Measurements from ENCODE around the gene MAGI2.

MAGI2 gene

GRCh38 chr7:78684201-78684600 is 769.3 kb downstream of the MAGI2 start:
- no peak for DNase-seq (ENCODE audit: low spot score)
- H3K27ac Mint-ChIP-seq = no peak overlapping the region
- no peak overlapping the region for H3K4me3 Mint-ChIP-seq

GRCh38 chr7:78683566-78683965 is 769.9 kb downstream of the MAGI2 start:
- Mint-ChIP-seq H3K36me3 (ENCODE audit: low read depth) (no peaks in the 10 kb centered on the region), H3K27ac (no peak overlapping the region), H3K4me3 (no peak overlapping the region), H3K4me1 (ENCODE audit: low read depth) (no peaks in the 10 kb centered on the region), H3K27me3 (ENCODE audit: low read depth) (no peaks in the 10 kb centered on the region), H3K9me3 (no peaks in the 10 kb centered on the region)
- no peak for DNase-seq (ENCODE audit: low spot score)

More at GRCh38 chr7:78684201-78684600, 769.3 kb downstream of the MAGI2 start:
- Mint-ChIP-seq H3K36me3 (ENCODE audit: low read depth) (no peaks in the 10 kb centered on the region), H3K4me1 (ENCODE audit: low read depth) (no peaks in the 10 kb centered on the region), H3K9me3 (no peaks in the 10 kb centered on the region), H3K27me3 (ENCODE audit: low read depth) (no peaks in the 10 kb centered on the region)

GRCh38 chr7:78679112-78679876 is 774.2 kb downstream of the MAGI2 start:
- Mint-ChIP-seq H3K27ac (no peak overlapping the region), H3K9me3 (no peaks in the 10 kb centered on the region), H3K27me3 (ENCODE audit: low read depth) (no peaks in the 10 kb centered on the region), H3K36me3 (ENCODE audit: low read depth) (no peaks in the 10 kb centered on the region), H3K4me1 (ENCODE audit: low read depth) (no peaks in the 10 kb centered on the region), H3K4me3 (no peak overlapping the region)
- DNase-seq (ENCODE audit: low spot score) = no peak

- H3K4me1 Mint-ChIP-seq (ENCODE audit: low read depth) = no peaks in the 10 kb centered on the region
- no peaks in the 10 kb centered on the region for H3K9me3 Mint-ChIP-seq
- no peaks in the 10 kb centered on the region for H3K36me3 Mint-ChIP-seq (ENCODE audit: low read depth)
- H3K27me3 Mint-ChIP-seq (ENCODE audit: low read depth) = no peaks in the 10 kb centered on the region
- no peak for DNase-seq (ENCODE audit: low spot score)
- no peak overlapping the region for H3K27ac Mint-ChIP-seq
- no peak overlapping the region for H3K4me3 Mint-ChIP-seq
Observed at GRCh38 chr7:78677391-78677790, 776.1 kb downstream of the MAGI2 start.

GRCh38 chr7:78675511-78675910 is 778.0 kb downstream of the MAGI2 start:
- no peaks in the 10 kb centered on the region for H3K4me1 Mint-ChIP-seq (ENCODE audit: low read depth)
- H3K36me3 Mint-ChIP-seq (ENCODE audit: low read depth) = no peaks in the 10 kb centered on the region
- H3K27me3 Mint-ChIP-seq (ENCODE audit: low read depth) = no peaks in the 10 kb centered on the region
- no peak for DNase-seq (ENCODE audit: low spot score)
- no peak overlapping the region for H3K27ac Mint-ChIP-seq
- H3K4me3 Mint-ChIP-seq = no peak overlapping the region
- no peaks in the 10 kb centered on the region for H3K9me3 Mint-ChIP-seq

- Mint-ChIP-seq H3K27me3 (ENCODE audit: low read depth) (no peaks in the 10 kb centered on the region), H3K4me3 (no peak overlapping the region), H3K4me1 (ENCODE audit: low read depth) (no peaks in the 10 kb centered on the region), H3K9me3 (no peaks in the 10 kb centered on the region), H3K27ac (no peak overlapping the region), H3K36me3 (ENCODE audit: low read depth) (no peaks in the 10 kb centered on the region)
- no peak for DNase-seq (ENCODE audit: low spot score)
Observed at GRCh38 chr7:78673272-78673671, 780.2 kb downstream of the MAGI2 start.

- Mint-ChIP-seq H3K4me1 (ENCODE audit: low read depth) (no peaks in the 10 kb centered on the region), H3K9me3 (peaks cover 11% of the 10 kb centered on the region), H3K27me3 (ENCODE audit: low read depth) (no peaks in the 10 kb centered on the region), H3K36me3 (ENCODE audit: low read depth) (no peaks in the 10 kb centered on the region), H3K4me3 (no peak overlapping the region), H3K27ac (no peak overlapping the region)
- DNase-seq (ENCODE audit: low spot score) = no peak
Observed at GRCh38 chr7:78662939-78663338, 790.5 kb downstream of the MAGI2 start.

- Mint-ChIP-seq H3K27me3 (ENCODE audit: low read depth) (no peaks in the 10 kb centered on the region), H3K36me3 (ENCODE audit: low read depth) (no peaks in the 10 kb centered on the region), H3K27ac (no peak overlapping the region), H3K9me3 (no peaks in the 10 kb centered on the region), H3K4me1 (ENCODE audit: low read depth) (no peaks in the 10 kb centered on the region), H3K4me3 (no peak overlapping the region)
- DNase-seq (ENCODE audit: low spot score) = no peak
Observed at GRCh38 chr7:78649976-78650375, 803.5 kb downstream of the MAGI2 start.

- H3K27ac Mint-ChIP-seq = no peak overlapping the region
- no peak for DNase-seq (ENCODE audit: low spot score)
- H3K4me3 Mint-ChIP-seq = no peak overlapping the region
- H3K4me1 Mint-ChIP-seq (ENCODE audit: low read depth) = no peaks in the 10 kb centered on the region
- H3K9me3 Mint-ChIP-seq = no peaks in the 10 kb centered on the region
- no peaks in the 10 kb centered on the region for H3K36me3 Mint-ChIP-seq (ENCODE audit: low read depth)
- no peaks in the 10 kb centered on the region for H3K27me3 Mint-ChIP-seq (ENCODE audit: low read depth)
Observed at GRCh38 chr7:78649236-78649635, 804.2 kb downstream of the MAGI2 start.

- Mint-ChIP-seq H3K4me1 (ENCODE audit: low read depth) (no peaks in the 10 kb centered on the region), H3K27ac (no peak overlapping the region), H3K27me3 (ENCODE audit: low read depth) (no peaks in the 10 kb centered on the region), H3K36me3 (ENCODE audit: low read depth) (no peaks in the 10 kb centered on the region), H3K9me3 (no peaks in the 10 kb centered on the region), H3K4me3 (no peak overlapping the region)
- DNase-seq (ENCODE audit: low spot score) = no peak
Observed at GRCh38 chr7:78642751-78643150, 810.7 kb downstream of the MAGI2 start.

- no peak for DNase-seq (ENCODE audit: low spot score)
- no peak overlapping the region for H3K27ac Mint-ChIP-seq
- H3K27me3 Mint-ChIP-seq (ENCODE audit: low read depth) = no peaks in the 10 kb centered on the region
- no peaks in the 10 kb centered on the region for H3K4me1 Mint-ChIP-seq (ENCODE audit: low read depth)
- no peaks in the 10 kb centered on the region for H3K9me3 Mint-ChIP-seq
- H3K36me3 Mint-ChIP-seq (ENCODE audit: low read depth) = no peaks in the 10 kb centered on the region
- no peak overlapping the region for H3K4me3 Mint-ChIP-seq
Observed at GRCh38 chr7:78638364-78638763, 815.1 kb downstream of the MAGI2 start.

GRCh38 chr7:78636727-78637126 is 816.7 kb downstream of the MAGI2 start:
- Mint-ChIP-seq H3K36me3 (ENCODE audit: low read depth) (no peaks in the 10 kb centered on the region), H3K4me3 (no peak overlapping the region), H3K27ac (no peak overlapping the region), H3K27me3 (ENCODE audit: low read depth) (no peaks in the 10 kb centered on the region), H3K9me3 (no peaks in the 10 kb centered on the region), H3K4me1 (ENCODE audit: low read depth) (no peaks in the 10 kb centered on the region)
- no peak for DNase-seq (ENCODE audit: low spot score)

- H3K27ac Mint-ChIP-seq = no peak overlapping the region
- H3K4me3 Mint-ChIP-seq = no peak overlapping the region
- no peaks in the 10 kb centered on the region for H3K9me3 Mint-ChIP-seq
- no peaks in the 10 kb centered on the region for H3K4me1 Mint-ChIP-seq (ENCODE audit: low read depth)
- no peaks in the 10 kb centered on the region for H3K36me3 Mint-ChIP-seq (ENCODE audit: low read depth)
- no peak for DNase-seq (ENCODE audit: low spot score)
- H3K27me3 Mint-ChIP-seq (ENCODE audit: low read depth) = no peaks in the 10 kb centered on the region
Observed at GRCh38 chr7:78635026-78635793, 818.3 kb downstream of the MAGI2 start.

GRCh38 chr7:78634093-78634492 is 819.4 kb downstream of the MAGI2 start:
- H3K36me3 Mint-ChIP-seq (ENCODE audit: low read depth) = no peaks in the 10 kb centered on the region
- no peak for DNase-seq (ENCODE audit: low spot score)
- no peaks in the 10 kb centered on the region for H3K27me3 Mint-ChIP-seq (ENCODE audit: low read depth)
- no peak overlapping the region for H3K27ac Mint-ChIP-seq
- no peaks in the 10 kb centered on the region for H3K9me3 Mint-ChIP-seq
- H3K4me3 Mint-ChIP-seq = no peak overlapping the region
- no peaks in the 10 kb centered on the region for H3K4me1 Mint-ChIP-seq (ENCODE audit: low read depth)
